HG02852 (cell line): ENCODE measurements around the gene PCOLCE2.
"Not testable (repeated sequence)": the region's sequence is repeated elsewhere in the genome, so short reads cannot be mapped to it uniquely, and the experiment has no call there.

Source experiments
- ATAC-seq: cut with Tn5 transposase; IDR thresholded peaks from one replicate; pipeline ENCODE4 v1.9.1; 2021; ENCODE audit warnings: mild to moderate bottlenecking, moderate library complexity; ENCODE audit not compliant: unreplicated experiment

The PCOLCE2 gene

GRCh38 chr3:142902356-142902755, 13.5 kb upstream of the PCOLCE2 start:
- ATAC-seq = no peak

GRCh38 chr3:142898346-142899213, 9.7 kb upstream of the PCOLCE2 start:
- no peak for ATAC-seq

DNA sequence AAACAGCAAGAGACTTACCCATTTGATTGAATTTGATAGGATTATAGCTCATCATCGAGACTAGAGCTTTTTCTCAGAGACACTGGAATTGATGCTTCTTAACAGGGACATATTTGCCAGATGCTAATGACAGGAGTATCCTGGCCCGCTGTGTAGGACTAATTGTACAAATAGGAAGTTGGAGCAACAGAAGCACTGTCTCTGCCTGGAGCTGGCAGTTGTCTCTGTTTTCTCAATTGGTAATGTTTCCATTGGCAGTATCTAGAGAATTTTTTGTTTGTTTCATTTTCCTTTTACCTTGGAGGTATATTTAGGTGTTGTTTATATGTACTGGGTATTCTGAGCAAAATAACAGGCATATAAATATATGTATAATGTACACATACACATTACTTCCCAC, 8.9 kb upstream of the PCOLCE2 start:
- ATAC-seq = no peak

DNA sequence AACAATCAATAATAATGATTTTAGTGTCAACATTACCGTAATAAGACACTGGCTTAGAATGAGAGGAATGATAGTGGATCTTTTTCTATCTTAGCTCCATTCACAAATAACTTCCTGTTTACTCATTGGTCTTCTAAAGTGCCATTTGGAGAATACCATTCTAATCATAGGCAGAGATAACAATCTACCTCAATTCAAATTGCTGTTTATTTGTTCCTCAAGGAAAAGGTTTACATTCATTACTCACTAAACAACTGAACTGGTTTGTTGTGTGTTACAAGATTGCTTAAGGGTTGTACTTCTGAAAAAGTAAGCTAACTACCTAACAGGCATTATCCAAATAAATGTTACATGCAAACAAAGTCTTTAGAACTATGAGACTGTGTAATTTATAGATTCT, 8.1 kb upstream of the PCOLCE2 start:
- ATAC-seq = no peak

GRCh38 chr3:142896201-142896755, 7.4 kb upstream of the PCOLCE2 start:
- no peak for ATAC-seq

DNA sequence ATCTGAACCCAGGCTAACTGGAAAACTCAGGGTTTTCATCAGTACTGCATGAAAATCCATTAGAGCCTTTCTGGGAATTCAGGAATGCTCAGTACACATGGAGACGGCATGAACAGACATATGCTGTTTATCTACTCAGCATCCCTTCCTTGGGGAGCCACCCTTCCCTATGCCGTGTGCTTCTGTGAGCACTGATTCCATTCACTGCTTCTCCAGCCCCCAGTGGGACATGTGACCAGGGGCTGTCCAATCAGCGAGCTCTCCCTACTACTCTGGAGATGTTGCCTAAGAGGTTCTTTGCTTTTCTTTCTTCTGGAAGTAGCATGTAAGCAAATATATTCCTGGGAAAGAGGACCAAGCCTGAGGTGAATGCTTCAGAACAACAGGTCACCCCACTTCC, 5.6 kb upstream of the PCOLCE2 start:
- no peak for ATAC-seq

DNA sequence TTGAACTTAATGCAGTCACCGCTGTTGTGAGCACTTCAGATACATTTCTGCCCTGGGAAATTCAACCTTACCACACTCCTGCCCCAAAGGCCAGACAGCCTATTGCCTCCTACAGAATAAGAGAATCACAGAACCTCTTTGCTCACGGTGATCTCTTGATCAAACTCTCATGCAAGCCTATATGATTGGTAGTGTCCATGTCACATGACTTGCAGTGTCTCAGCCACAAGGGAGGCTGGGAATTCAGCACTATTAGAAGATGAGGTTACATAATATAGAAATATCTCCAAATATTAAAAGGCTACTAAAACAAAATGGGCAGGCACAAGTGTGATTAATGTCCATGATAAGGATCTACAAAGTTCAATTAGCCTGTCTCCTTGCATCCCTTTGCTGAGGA, 3.8 kb upstream of the PCOLCE2 start:
- no peak for ATAC-seq

- no peak for ATAC-seq
Observed at GRCh38 chr3:142890592-142890991, 1.7 kb upstream of the PCOLCE2 start.

DNA sequence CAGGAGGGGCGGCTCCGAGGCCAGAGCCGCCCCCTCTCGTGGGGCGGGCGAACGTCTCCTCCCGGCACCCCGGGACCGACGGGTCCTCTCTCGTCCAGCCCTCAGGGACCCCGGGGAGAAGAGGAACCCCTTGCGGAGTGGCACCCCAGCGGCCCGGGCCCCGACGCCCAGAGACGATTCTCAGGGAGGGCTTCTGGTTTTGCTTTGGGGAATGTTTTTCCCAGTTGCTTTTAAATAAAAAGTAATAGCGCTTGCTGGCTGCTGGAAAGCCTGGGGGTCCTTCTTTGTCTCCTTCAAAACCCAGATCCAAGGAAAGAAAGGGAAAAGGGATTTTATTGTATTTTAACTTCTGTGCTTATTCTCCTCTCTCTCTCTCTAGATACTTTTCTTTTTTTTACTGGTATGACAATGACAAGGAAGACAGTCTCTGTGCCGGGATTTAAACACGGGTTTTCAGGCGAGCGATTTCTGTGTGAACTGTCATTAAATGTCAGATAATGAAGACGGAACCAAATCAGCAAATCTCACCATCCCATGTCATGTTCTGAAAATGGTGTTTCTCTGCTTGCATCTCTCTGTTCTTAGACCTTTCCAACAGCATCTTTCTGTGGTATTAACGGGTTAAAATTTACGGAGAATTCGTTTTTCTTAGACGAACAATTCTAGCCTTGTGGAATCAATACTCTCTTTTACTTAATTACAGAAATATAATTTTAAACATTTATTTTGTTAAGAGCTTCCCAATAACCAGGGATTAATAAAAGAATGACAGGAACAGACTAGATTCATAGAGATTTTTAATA, 530 bp upstream of the PCOLCE2 start:
- ATAC-seq = no peak

GRCh38 chr3:142888099-142888480, 793 bp downstream of the PCOLCE2 start:
- ATAC-seq = no peak

GRCh38 chr3:142886940-142887339, 1.9 kb downstream of the PCOLCE2 start:
- no peak for ATAC-seq

- no peak for ATAC-seq
Observed at GRCh38 chr3:142886021-142886420, 2.9 kb downstream of the PCOLCE2 start.

DNA sequence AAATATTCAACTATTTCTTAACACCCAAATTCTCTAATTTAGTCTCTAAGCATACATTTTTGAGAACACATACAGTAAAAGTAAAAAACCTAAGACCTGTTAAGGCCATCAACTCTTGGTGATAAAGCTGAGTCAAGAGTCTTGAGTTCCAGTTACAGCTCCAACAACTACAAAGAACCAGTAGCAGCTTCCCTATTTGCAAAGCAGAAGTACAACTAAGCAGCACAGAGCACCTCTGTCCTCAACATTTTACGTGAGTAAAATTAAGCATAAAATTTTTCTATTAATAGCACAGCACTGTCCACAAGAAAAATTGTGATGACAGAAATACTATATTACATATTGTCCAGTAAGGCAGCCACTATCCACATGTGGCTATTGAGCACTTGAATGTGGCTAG, 4.4 kb downstream of the PCOLCE2 start:
- ATAC-seq = no peak

DNA sequence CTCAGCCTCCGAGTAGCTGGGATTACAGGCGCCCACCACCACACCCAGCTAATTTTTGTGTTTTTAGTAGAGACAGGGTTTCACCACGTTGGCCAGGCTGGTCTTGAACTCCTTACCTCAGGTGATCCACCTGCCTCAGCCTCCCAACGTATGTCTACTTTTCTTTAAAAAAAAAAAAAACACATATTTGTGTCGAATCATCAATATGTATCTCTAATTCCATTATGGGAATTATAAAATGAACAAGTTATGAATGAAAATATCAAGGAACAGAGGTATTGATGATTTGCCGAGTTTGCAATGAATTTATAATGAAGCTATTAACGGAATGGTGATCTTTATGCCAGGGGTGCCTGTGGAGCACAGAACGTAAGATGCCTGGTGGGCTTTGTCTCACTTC, 5.3 kb downstream of the PCOLCE2 start:
- ATAC-seq = not testable (repeated sequence)

DNA sequence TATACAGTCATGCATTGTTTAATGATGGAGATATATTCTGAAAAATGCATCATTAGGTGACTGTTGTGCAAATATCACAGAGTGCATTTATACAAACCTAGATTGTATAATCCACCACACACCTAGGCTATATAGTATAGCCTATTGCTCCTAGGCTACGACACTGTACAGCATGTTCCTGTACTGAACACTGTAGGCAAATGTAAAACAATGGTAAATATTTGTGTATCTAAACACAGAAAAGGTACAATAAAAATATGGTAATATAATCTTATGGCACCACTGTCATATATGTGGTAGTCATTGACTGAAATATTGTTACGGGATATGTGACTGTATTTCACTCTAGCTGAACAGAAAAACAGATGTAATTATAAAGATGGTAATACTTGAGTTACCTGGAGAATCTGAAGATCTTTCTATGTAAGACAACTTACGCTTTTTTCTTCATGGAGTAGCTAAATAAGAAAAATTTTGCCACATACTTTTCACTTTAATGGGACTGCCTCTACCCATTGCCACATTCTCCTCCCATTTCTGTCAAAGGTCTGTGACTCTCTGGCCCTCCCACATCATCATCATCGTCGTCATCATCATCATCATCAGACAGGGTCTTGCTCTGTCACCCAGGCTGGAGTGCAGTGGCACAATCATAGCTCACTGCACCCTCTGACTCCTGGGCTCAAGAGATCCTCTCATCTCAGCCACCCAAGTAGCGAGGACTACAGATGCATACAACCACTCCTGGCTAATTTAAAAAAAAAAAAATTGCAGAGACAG, 7.2 kb downstream of the PCOLCE2 start:
- ATAC-seq = no peak

GRCh38 chr3:142878649-142879300, 10.1 kb downstream of the PCOLCE2 start:
- ATAC-seq = no peak

DNA sequence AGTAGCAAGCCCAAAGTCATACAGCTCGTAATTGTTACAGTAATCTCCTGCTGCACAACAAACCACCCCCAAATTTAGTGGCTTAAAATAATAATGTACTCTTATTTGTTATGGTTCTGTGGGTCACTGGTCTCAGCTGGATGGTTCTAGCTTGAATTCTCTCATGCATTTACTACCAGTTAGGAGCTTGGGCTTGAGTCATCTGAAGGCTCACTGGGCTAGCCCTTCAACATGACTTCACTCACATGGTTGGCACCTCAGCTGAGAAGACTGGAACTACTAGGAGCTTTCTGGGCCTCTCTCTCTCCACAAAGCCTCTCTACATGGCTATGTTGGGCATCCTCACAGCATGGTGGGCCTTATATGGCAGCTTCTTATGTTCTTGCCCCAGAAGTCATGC, 12.5 kb downstream of the PCOLCE2 start:
- ATAC-seq = no peak

DNA sequence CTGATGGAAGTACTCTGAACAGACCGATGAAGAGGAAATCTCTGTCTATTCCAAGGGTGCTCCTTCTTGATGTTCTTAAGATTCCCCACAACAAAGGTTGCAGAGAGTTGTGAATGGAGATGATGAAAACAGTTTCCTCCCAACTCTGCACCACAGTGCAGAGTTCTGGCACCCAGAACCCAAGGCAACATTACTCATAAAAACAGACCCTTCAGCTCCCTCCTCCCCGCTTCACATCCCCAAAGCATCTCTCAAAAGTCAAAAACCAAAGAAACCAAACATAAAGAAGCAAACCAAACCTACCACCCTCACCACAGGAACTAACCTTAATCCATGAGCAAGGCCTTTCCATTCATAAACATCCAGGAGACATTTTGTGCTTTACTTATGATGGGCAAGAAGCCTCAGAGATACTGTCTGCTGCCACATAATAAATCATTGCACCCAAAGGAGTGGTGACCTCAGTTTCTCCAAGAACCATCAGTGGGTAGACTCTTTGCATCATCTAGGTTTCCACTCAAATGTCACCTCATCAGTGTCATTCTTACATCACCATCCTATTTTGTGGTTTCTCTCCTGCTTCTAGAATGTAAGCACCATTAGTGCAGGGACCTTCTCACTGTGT, 13.2 kb downstream of the PCOLCE2 start:
- ATAC-seq = no peak

- no peak for ATAC-seq
Observed at GRCh38 chr3:142875099-142875498, 13.8 kb downstream of the PCOLCE2 start.

DNA sequence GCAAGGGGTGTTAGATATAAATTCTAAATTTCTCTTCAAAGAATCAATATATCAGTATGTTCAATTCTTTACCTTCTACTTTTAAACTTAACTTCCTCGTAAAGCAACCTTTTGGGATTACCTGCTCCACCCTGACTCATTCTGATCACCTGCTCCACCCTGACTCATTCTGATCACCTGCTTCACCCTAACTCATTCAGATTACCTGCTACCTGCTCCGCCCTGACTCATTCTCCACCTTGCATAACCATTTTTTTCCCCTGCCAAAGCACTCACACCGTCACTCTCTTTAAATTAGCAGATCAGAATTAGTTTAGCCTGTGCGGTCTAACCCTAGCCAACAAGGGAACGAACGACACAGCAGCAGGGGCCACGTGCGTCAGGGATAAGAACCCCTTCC, 20.5 kb downstream of the PCOLCE2 start:
- ATAC-seq = not testable (repeated sequence)
